Ovary (tissue), 9 donors: ENCODE results near the gene DCAF8L2. TPM values are rescaled to one million over a fixed set of nuclear protein-coding genes. Genes with fewer than 3 reads are reported as not detected.

ENCODE experiments used
- DNase-seq, 5 donors: peaks; one replicate each; pipeline ENCODE4 v3.0.0-alpha.2; 2019 to 2020
- H3K27ac ChIP-seq, 2 donors: fragments of 200-600 bp; one replicate each; pipeline versions ENCODE4 v1.5.1 to v1.8.0; 2019 to 2022
- H3K27me3 ChIP-seq: fragments of 200-600 bp; one replicate; pipeline ENCODE4 v1.8.0; 2022
- H3K36me3 ChIP-seq: fragments of 200-600 bp; sonication (generic); one replicate; pipeline ENCODE4 v1.5.1; 2019
- H3K4me1 ChIP-seq: one replicate; pipeline ENCODE4 v1.8.1; 2013; ENCODE audit warnings: mild to moderate bottlenecking, moderate library complexity; ENCODE audit not compliant: insufficient read depth
- H3K4me3 ChIP-seq: fragments of 200-600 bp; sonication (generic); one replicate; pipeline ENCODE4 v1.5.1; 2017
- H3K9me3 ChIP-seq, 2 donors: fragments of 200-600 bp in 1 of 2; sonication (generic) in 1 of 2; one replicate each; pipeline versions ENCODE4 v1.5.1 to v1.8.1; 2013 to 2019; ENCODE audit warnings: mild to moderate bottlenecking in 1 of 2, moderate library complexity in 1 of 2
- EP300 ChIP-seq: sonication (generic); formaldehyde crosslinking; IDR thresholded peaks from one replicate; pipeline ENCODE4 v1.6.1; 2017; ENCODE audit warnings: antibody characterized with exemption
- POLR2A ChIP-seq: fragments of 450-650 bp; IDR thresholded peaks from one replicate; pipeline ENCODE4 v1.6.1; 2017; ENCODE audit warnings: antibody characterized with exemption, mild to moderate bottlenecking, moderate library complexity
- WGBS, 3 donors: extraction: QIAGEN DNeasy Blood & Tissue Kit in 1 of 3; methylation state at CpG; one replicate each; pipeline versions ENCODE4 v1.1.5 to v1.1.7; 2013 to 2017; 5-methylcytosine and 5-hydroxymethylcytosine counted together
- intact Hi-C, 4 donors: fragments of 100-400 bp; cut with DNase I; formaldehyde crosslinking; loops; one replicate each; pipeline versions ENCODE4 v1.11.0 to v1.15.1; 2022 to 2023
- polyA plus RNA-seq, 2 donors: library from polyadenylated mRNA; stranded (reverse); fragments of 200-250 nt in 1 of 2; fragments of 350-450 nt in 1 of 2; fragmentation: Illumina TruSeq in 1 of 2; extraction: RNeasy Lipid Tissue Mini Kit (QIAGEN cat#74804) in 1 of 2; gene quantifications; one replicate each; pipeline ENCODE4 v1.2.3, GENCODE V29; 2013 to 2014
- total RNA-seq, 7 donors: library from RNA; depleted of rRNA in 2 of 7; stranded (reverse); fragments of >200 nt in 2 of 7; fragmentation: NEBNext Ultra II Directional in 3 of 7; extraction: Animal tissue kit (Norgen Biotek cat#: 25700) in 3 of 7; gene quantifications; one replicate each; pipeline versions ENCODE4 v1.1.0 to v1.2.4, GENCODE V29; 2016 to 2023
- TF ChIP-seq, protein P1 (sequence below), 3 donors: fragments of 450-650 bp in 2 of 3; fragments of 200-600 bp in 1 of 3; IDR thresholded peaks; one replicate each; pipeline versions ENCODE4 v1.5.1 to v1.8.0; 2016 to 2022; ENCODE audit warnings: antibody characterized with exemption in 3 of 3, mild to moderate bottlenecking in 1 of 3
- donor health status: DM: no; HTN: no; CAD: no; lungs with moderate emphysema.
- donor health status: DM: no; HTN: no; CAD: no.
- donor health status: Bipolar disorder and iron deficiency.
- donor health status: DM: yes; HTN: yes; CAD: no.
- donor health status: DM: no; HTN: no; CAD: no.
- donor health status: DM: yes; HTN: yes; CAD: no.

Gene DCAF8L2
- total and polyA plus RNA-seq, 9 donors: 0.27 to 10.1 (median 1.1) TPM; not detected in 2

DNA sequence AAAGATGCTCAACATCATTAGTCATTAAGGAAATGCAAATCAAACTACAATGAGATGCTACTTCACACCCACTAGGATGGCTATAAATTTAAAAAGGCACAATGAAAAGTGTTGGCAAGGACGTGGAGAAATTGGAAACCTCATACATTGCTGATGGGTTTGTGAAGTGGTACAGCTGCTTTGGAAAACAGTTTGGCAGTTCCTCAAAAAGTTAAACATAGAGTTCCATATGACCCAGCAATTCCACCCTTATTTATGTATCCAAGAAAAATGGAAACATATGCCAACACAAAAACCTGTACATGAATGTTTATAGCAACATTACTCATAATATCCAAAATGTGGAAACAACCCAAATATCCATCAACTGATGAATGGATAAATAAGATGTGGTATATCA is 116.4 kb downstream of the DCAF8L2 start:
- 8 to 12% (median 10%) methylated on average over 1 of the region's 1 CpG for WGBS, 3 donors
- H3K4me1 ChIP-seq: no peaks in the 10 kb centered on the region
- intact Hi-C loops: no loop called here

DNA sequence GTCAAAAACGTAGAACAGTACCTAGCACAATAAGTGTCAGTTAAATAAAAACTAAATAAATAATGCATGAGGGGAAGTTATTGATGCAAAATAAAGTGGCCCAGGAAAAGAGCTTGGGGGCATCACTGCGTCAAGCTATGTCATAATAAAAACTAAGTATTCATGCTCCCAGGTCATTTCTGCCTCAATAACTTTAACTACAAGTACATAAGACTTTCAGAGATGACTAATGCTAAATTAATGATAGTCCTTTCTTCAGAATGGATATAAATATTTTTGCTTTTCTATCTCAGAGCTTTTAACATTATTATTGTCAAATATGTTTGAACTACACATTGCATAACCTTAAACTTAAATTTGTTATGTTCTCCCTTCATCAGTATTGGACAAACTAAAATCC is 125.5 kb downstream of the DCAF8L2 start:
- Histone ChIP-seq H3K27me3 (no peaks in the 10 kb centered on the region), H3K27ac (no peak overlapping the region), H3K4me3 (no peak overlapping the region), H3K9me3 (no peaks in the 10 kb centered on the region), H3K36me3 (no peaks in the 10 kb centered on the region), H3K4me1 (no peaks in the 10 kb centered on the region)
- 43 to 63% (median 54%) methylated on average over 2 of the region's 2 CpGs for WGBS, 3 donors
- no peak for DNase-seq
- intact Hi-C loops: no loop called here
- TF ChIP-seq POLR2A (no peak), EP300 (no peak)
- TF ChIP-seq, protein P1, sequence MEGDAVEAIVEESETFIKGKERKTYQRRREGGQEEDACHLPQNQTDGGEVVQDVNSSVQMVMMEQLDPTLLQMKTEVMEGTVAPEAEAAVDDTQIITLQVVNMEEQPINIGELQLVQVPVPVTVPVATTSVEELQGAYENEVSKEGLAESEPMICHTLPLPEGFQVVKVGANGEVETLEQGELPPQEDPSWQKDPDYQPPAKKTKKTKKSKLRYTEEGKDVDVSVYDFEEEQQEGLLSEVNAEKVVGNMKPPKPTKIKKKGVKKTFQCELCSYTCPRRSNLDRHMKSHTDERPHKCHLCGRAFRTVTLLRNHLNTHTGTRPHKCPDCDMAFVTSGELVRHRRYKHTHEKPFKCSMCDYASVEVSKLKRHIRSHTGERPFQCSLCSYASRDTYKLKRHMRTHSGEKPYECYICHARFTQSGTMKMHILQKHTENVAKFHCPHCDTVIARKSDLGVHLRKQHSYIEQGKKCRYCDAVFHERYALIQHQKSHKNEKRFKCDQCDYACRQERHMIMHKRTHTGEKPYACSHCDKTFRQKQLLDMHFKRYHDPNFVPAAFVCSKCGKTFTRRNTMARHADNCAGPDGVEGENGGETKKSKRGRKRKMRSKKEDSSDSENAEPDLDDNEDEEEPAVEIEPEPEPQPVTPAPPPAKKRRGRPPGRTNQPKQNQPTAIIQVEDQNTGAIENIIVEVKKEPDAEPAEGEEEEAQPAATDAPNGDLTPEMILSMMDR (IDR thresholded peaks at IDR 0.05): no peak

More for the DNA sequence above, 116.4 kb downstream of the DCAF8L2 start:
- Histone ChIP-seq H3K27ac (no peak overlapping the region), H3K27me3 (no peaks in the 10 kb centered on the region), H3K36me3 (no peaks in the 10 kb centered on the region), H3K4me3 (no peak overlapping the region), H3K9me3 (no peaks in the 10 kb centered on the region)
- TF ChIP-seq EP300: no peak
- TF ChIP-seq, protein P1 (IDR thresholded peaks at IDR 0.05): no peak
- TF ChIP-seq POLR2A: no peak
- DNase-seq: no peak

DNA sequence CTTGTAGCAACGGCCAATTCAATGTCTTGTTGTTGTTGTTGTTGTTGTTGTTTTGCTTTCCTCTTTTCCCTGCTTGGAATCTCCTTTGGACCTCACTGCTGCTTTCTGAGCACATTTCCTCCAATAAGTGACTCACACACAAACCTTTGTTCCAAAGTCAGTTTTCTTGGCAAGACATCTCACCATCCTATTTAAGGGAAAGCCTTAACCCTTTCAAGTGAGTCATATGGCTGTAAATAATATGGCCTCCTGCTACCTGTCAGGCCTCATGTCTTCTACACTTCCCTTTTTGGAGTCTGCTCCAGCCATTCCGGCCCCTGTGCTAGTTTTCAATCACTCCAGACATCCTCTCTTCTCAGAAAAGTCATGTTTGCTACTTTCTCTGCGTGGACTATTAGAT is 138.1 kb downstream of the DCAF8L2 start:
- H3K36me3 ChIP-seq: no peaks in the 10 kb centered on the region
- no peak overlapping the region for H3K27ac ChIP-seq
- WGBS, 3 donors: 28 to 43% (median 37%) methylated on average over 3 of the region's 3 CpGs
- H3K4me3 ChIP-seq: no peak overlapping the region
- H3K4me1 ChIP-seq: no peaks in the 10 kb centered on the region
- TF ChIP-seq POLR2A (no peak), EP300 (no peak)
- TF ChIP-seq, protein P1 (IDR thresholded peaks at IDR 0.05): no peak
- intact Hi-C loops: no loop called here
- H3K27me3 ChIP-seq: no peaks in the 10 kb centered on the region
- no peak for DNase-seq
- H3K9me3 ChIP-seq: no peaks in the 10 kb centered on the region

DNA sequence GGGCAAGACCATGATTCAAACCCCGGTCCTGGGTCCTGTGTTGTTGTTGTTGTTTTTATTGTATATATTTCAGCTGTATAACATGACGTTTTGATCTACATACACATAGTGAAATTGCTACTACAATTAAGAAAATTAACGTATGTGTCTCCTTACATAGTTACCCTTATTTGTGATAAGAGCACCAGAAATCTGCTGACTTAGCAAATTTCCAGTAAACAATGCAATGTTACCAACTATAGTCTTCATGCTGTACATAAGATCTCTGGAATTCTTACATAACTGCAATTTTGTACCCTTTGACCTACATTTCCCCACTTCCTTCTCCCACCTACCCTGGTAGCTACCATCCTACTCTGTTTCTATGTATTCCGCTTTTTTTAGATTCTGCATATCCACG is 141.8 kb downstream of the DCAF8L2 start:
- TF ChIP-seq POLR2A: no peak
- TF ChIP-seq, protein P1 (IDR thresholded peaks at IDR 0.05): no peak
- no peak for TF ChIP-seq EP300
- 72 to 78% (median 78%) methylated on average over 5 of the region's 5 CpGs for whole genome bisulfite sequencing, 3 donors
- Histone ChIP-seq H3K9me3 (no peaks in the 10 kb centered on the region), H3K27me3 (no peaks in the 10 kb centered on the region), H3K4me1 (no peaks in the 10 kb centered on the region), H3K27ac (no peak overlapping the region), H3K36me3 (no peaks in the 10 kb centered on the region), H3K4me3 (no peak overlapping the region)
- intact Hi-C loops: no loop called here
- no peak for DNase-seq
